Measurements from ENCODE around the gene C19orf18.
A peak's percentile ranks its signal among the peaks of the same experiment; 100 is the strongest.
"Not testable (repeated sequence)": the region's sequence is repeated elsewhere in the genome, so short reads cannot be mapped to it uniquely, and the experiment has no call there.

The C19orf18 gene

DNA sequence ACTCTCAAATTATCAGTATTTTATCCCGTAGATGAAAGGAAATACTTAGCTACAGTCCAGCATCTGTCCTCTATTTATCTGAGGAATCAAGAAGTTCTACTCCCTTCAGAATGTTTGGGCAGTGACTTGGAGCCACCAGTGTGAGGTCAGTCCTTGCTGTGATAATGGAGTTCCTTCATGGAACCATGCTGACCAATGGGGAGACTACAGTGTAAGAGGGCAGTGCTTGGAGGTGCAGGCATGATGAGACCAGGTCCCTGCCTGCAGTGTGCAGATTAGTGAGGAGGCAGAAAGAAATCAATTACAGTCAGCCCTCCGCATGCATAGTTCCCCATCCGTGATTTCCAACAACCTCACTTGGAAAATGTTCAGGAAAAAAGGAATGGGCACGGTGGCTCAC lies at the start of gene C19orf18:
Gene C19orf18, minus strand, starts transcription at position 101 of the 400 bp plus-strand sequence. CDS start 102 bp downstream, outside the sequence.
- DNase-seq, result no peak
- intact Hi-C loops (cut with DNase I), result no loop called here

DNA sequence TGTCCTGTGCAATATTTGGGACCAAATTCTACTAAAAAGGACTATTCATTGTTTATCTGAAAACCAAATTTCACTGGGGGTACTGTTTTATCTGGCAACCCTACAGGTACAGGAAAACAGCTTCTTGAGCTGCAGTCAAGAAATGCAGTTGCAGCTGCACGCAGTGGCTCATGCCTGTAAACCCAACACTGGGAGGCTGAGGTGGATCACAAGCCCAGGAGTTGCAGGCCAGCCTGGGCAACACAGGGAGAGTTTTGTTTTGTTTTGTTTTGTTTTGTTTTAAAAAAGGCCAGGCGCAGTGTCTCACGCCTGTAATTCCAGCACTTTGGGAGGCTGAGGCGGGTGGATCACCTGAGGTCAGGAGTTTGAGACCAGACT lies 47.9 kb upstream of the C19orf18 start:
- intact Hi-C loops (cut with DNase I), result loop anchor here (2.0 kb wide), 1 partner anchor 133 kb away; no protein-coding TSS in a partner anchor
- no peak for DNase-seq

DNA sequence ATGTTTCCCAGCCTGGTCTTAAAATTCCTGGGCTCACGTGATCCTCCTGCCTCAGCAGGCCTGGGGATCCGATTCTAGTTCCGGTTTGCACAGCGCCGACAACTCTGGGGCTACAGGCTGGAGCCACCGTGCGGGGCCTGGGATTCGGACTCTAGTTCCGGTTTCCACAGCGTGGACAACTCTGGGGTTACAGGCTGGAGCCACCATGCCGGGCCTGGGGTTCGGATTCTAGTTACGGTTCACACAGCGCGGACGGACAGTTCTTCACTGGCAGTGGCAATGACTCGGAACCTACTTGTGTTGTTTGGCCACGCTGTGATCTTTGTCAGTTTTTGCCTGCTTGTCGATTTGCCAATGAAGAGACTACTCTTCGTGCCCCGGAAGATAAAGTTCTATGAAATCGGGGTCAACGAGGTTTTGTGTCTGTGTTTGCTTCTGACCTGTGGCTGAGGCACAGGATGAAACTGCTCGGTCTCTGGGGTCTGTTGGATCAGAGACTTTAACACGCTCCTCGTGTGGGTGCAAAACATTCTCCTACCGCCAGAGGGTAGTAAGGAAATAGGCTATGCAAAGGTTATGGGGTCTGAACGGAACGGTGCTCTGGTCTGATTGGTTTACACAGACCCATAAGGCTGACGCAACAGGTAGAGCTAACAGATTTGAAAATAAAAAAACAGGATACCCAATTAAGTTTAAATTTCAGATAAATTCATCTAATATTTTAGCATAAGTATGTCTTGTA lies 47.4 kb upstream of the C19orf18 start:
- intact Hi-C loops (cut with DNase I), result loop anchor here (2.0 kb wide), 1 partner anchor 133 kb away; no protein-coding TSS in a partner anchor

DNA sequence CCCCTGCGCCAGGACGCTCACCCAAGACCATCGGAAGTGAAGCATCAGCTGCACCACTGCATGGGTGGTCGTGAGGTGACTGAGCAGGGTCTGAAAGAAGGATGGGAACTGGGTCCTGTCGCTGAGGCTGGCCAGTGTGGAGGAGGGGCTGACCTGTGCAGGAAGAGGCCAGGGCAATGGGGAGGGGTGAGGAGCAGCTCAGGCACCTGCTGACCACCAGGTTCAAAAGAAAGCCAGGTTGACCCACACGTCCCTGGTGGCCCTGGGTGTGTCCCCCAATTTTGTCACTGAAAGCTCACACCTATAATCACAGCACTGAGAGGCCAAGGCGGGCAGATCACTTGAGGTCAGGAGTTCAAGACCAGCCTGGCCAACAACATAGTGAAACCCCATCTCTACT lies 45.8 kb upstream of the C19orf18 start:
- intact Hi-C loops (cut with DNase I), result no loop called here
- peak in 1 of 42 donors; percentile 3 for DNase-seq

More for the DNA sequence above, 47.4 kb upstream of the C19orf18 start:
- peak in 40 of 42 donors; percentile 1 to 92 (median 74) for DNase-seq

DNA sequence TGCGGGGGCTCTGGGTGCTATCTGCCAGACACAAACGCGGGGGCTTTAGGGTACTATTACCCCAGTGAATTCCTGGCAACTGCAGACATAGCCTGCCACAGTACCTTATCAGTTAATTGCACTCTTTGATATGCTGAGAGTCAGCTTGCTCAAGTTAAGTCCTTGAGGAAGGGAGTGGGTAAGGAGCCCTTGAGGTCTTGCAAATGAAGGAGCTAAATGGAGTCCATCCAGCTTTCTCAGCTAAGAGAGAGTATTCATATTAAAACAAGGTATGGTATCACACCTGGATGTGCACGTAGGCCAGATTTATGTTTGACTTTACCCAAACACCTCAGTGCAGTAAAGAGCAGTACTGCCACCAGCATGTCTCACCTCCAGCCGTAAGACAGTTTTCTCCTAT lies 39.8 kb upstream of the C19orf18 start:
- DNase-seq, result peak in 1 of 42 donors; percentile 5
- intact Hi-C loops (cut with DNase I), result no loop called here

DNA sequence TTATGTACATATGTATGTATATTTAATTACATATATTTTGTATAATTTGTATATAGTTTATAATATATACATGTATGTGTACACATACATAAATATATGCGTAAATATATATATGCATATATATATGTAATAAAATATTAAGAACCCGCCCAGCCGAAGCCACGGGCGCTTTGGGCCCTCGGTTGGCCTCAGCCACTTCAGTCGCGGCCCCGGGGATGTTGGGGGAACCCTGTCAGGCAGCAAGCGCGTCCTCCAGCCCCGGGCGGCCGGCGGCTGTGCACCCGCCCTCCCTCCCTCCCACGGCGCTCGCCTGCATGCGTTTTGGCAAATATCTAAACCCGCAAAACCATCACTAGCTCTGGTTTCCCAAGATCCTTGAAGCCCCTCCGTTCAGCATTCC lies 36.2 kb upstream of the C19orf18 start:
- DNase-seq, result peak in 2 of 42 donors; percentile 23 to 38
- intact Hi-C loops (cut with DNase I), result no loop called here

DNA sequence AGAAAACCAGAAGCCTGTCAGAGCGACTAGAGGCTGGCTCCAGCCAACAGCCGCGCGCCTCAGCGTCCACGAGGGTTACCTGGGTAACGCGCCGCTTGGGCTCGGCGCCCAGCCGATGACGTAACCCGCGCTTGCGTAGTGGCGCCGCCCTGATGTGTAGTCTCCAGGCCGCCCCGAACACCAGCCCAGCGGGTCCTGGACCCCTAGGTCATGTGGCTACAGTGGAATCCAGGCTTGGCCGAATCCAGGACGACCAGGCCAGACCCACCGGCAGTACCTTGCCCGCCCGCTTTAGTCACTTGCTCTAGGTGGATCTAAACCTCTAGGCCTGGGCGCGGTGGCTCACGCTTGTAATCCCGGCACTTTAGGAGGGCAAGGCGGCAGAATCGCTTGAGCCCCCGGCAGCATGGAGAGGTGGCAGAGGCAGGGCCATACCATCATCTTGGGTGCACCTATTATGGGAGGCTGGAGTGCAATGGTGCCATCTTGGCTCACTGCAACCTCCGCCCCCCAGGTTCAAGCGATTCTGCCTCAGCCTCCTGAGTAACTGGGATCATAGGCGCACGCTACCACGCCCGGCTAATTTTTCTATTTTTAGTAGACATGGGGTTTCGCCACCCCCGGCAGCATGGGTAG lies 35.5 kb upstream of the C19orf18 start:
- intact Hi-C loops (cut with DNase I), result no loop called here
- DNase-seq, result peak; percentile 88 to 97 (median 94)

DNA sequence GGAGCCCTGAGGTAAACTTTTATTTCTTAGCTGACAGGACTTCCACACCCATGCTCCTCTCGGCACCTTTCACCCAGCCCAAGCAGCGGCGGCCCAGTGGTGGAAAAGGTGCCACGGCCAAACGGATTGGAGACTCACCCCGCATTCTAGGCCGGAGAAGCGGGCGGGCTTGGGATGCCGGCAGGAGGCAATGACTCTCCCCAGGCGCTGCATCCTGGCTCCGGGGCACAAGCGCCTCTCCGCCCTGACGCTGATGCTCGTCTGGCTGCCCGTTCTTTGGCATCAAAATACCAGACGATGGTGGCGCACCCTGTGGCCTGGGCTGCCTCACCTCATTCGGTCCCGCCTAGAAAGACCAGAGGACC lies 34.9 kb upstream of the C19orf18 start:
- intact Hi-C loops (cut with DNase I), result no loop called here
- DNase-seq, result peak in 1 of 42 donors; percentile 5

DNA sequence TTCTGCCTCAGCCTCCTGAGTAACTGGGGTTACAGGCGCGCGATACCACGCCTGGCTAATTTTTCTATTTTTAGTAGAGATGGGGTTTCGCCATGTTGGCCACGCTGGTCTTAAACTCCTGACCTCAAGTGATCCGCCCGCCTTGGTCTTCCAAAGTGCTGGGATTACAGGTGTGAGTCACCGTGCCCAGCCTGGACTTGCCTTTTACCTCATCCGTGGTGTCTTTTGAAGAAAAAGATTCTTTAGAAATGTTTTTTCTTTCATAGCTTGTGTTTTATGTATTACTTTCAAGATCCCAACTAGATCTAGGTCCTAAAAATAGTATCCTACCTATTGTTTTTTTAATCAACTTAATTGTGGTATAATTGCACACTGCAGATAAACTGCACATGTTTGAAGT lies 34.5 kb upstream of the C19orf18 start:
- not testable (repeated sequence) for DNase-seq

DNA sequence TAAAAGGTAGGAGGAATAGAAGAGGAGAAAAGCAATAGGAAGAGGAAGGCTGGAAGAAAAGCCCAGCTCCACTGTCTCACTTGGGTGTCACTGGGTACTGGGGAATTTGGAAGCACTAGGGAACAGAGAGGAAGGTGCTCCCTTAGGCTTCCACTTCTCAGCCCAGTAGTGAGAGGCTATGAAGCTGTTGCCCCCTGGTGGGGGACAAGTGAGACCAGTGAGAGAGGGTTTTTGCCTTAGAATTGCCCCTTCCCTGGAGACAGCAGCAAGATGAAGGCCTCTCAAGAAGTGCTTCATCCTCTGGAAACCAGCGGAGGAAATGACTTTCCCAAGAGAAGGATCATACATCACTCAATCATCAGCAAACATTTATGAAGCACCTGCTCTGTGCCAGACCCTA lies 33.0 kb upstream of the C19orf18 start:
- DNase-seq, result no peak
- intact Hi-C loops (cut with DNase I), result no loop called here

More for the DNA sequence above, 34.5 kb upstream of the C19orf18 start:
- intact Hi-C loops (cut with DNase I), result not testable (repeated sequence)

DNA sequence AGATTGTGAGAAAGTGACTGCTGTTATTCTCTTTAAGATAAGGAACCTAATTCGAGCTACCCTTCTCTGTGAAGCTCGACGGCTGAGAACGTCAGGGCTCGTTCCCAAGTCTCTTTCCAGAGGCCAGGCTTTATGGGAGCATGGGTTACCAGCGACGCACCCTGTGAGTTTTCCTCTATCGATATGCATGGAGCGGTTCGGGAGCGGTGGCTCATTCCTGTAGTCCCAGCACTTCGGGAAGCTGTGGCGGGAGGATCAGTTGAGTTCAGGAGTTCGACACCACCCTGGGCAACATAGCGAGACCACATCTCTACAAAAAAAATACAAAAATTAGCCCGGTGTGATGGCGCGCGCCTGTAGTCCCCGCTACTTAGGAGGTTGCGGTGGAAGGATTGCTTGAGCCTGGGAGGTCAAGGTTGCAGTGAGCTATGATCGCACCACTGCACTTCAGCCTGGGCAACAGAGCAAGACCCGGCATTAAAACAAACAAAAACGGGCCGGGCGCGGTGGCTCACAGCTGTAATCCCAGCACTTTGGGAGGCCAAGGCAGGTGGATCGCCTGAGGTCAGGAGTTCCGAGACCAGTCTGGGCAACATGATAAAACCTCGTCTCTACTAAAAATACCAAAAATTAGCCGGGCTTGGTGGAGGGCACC lies 29.0 kb upstream of the C19orf18 start:
- intact Hi-C loops (cut with DNase I), result loop anchor here (5.0 kb wide), 1 partner anchor 54 kb away; the partner anchor contains the start of gene ZNF135
- peak in 19 of 42 donors; percentile 5 to 60 (median 25) for DNase-seq

DNA sequence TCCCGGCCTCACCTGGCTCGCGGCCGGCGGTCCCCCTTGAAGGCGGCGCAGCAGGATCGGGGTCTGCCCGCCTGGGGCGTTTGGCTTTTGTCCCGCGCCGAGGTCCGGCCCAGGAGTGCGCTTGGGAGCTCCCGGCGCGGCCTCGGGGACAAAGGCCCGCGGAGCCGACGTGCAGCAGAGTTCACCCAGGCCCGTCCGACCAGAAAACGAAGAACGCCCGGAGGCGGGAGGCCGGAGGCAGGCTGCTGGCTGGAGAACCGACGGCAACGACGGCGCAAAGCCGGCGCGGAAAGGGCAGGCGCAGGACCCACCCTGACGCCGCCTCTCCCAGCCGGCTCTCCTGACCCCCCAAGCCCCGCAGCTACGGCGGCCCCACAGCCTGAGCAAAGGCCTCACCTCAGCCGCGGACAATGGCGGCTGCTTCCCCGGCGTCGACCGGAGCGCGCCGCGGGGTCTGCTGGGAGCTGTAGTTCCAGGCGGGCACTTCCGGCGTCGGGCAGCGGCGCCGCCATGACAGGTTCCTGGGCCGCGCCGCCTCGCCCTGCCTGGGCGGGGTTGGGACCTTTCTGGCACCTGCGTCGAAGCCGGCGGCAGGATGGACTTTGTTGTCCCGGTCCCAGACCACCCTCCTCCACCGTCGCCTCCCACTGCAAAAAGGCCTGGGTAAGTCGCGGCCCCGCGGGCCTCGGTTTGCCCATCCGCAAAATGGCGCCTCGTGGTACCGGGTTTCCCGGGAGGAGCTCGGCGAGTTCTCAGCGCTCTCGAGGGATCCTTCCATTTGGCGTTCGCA lies 28.2 kb upstream of the C19orf18 start, which contains the start of gene ZNF606:
Gene ZNF606, minus strand, starts transcription at position 437 of the 790 bp plus-strand sequence. CDS start 1,501 bp downstream, outside the sequence.
- intact Hi-C loops (cut with DNase I), result loop anchor here (5.0 kb wide), 1 partner anchor 55 kb away; the partner anchor contains the start of gene ZNF135
- DNase-seq, result peak; percentile 62 to 95 (median 89)

DNA sequence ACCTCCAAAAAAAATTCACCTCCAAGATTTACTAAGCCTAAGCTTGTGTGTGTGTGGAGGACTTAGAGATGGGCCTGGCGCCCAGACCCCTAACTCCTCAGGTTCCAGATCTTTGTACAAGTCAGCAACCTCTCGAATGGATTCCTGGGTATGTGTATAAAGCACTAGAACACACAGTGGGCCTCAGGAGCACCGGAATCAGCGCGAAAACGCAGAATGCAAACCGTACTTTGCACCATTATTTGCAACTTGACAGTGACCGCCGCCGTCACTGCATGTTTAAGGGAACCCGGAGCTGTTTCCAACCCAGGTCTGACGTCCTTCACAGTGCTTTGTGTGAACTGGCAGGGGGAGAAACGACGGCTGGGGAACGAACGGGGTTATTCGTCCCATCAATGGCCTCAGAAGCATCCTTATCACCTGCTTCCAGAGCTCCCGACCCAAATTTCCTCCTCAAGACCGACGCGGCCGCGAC lies 27.6 kb upstream of the C19orf18 start:
- intact Hi-C loops (cut with DNase I), result loop anchor here (5.0 kb wide), 1 partner anchor 55 kb away; the partner anchor contains the start of gene ZNF135
- peak in 9 of 42 donors; percentile 9 to 45 (median 19) for DNase-seq

DNA sequence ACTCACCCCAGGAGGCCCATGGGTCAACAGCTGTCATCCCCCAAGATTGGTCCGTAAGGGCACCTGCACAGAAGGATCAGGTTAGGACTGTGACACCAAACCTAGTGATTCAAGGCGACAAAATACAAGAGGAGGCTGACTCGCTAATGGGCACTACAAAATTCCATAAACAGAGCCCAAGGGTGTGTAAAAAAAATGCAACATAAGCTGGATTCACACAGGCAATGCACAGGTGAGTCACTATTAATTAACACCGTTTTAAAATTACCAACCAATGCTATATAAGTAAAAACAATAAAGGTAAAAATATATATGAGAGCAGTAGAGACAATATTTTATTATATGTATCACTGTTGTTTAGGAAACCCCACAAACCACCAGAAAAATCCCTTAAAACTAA lies 26.3 kb upstream of the C19orf18 start:
- intact Hi-C loops (cut with DNase I), result loop anchor here (5.0 kb wide), 1 partner anchor 57 kb away; the partner anchor contains the start of gene ZNF135
- no peak for DNase-seq

DNA sequence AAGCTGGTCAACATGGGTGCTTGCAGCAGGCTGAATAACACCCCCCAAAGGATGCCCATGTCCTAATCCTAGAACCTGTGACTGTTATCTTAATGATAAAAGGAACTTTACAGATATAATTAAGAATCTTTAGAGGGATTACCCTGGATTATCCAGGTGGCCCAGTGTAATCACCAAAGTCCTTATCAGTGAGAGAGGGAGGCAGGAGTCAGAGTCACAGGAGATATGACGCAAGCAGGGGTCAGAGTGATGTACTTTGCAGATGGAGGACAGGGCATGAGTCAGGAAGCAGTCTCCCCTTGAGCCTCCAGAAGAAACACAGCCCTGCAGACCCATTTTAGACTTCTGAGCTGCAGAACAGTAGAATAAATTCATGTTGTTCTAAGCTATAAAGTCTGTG lies 18.5 kb upstream of the C19orf18 start:
- no peak for DNase-seq
- intact Hi-C loops (cut with DNase I), result no loop called here

DNA sequence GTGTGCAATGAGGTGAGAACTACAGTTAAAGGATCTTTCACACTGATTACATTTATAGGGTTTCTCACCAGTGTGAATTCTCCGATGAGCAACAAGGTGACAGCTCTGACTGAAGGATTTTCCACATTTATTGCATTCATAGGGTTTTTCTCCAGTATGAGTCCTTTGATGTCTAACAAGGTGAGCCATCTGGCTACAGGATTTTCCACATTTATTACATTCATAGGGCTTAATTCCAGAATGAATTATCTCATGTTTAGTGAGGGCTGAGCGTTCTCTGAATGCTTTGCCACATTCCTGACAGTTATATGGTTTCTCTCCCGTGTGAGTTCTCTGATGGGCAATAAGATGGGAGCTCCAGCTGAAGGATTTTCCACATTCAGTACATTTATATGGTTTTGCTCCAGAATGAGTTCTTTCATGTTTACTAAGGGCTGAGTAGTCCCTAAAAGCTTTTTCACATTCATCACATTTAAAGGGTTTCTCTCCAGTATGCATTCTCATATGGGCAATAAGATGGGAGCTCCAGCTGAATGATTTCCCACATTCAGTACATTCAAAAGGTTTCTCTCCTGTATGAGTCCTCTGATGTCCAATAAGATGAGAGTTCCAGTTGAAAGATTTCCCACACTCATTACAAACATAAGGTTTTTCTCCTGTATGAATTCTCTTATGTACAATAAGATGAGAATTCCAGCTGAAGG lies 4.4 kb upstream of the C19orf18 start:
- intact Hi-C loops (cut with DNase I), result no loop called here
- no peak for DNase-seq

DNA sequence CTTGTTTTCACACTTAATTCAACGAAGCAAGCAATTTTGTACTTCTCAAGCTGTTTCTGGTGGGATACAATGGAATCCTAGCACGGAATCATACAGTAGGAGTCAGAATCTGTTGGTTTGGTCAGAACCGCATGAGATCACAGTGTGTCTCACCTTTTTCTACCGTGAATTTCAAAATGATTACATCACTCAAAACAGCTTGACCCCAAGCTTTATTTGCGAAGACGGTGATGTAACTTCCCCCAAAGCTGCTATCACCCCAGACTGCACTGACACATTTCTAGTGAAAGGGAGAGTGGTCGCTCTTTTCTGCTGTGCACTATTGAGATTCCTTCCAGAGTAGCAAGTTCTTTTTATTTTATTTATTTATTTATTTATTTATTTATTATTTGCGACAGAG lies 9.6 kb downstream of the C19orf18 start:
- DNase-seq, result no peak
- intact Hi-C loops (cut with DNase I), result no loop called here

DNA sequence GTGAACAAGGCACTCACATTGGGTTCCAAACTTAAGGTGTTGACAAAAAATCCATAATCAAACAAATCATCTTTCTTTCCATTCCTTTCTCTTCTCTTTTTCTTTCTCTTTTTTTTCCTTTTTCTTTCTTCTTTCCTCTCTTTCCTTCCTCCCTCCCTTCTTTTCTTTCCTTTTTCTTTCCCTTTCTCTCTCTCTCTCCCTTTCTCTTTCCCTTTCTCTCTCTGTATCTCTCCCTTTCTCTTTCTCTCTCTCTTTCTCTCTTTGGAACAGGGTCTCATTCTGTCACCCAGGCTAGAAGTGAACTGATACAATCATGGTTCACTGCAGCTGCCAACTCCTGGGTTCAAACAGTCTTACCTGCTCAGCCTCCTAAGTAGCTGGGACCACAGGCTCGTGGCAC lies 12.5 kb downstream of the C19orf18 start:
- DNase-seq, result no peak
- intact Hi-C loops (cut with DNase I), result no loop called here

All from head of caudate nucleus (tissue), 42 donors.